DOHH2 (cell line): ENCODE data around the gene AUH.

ENCODE experiments used
- H3F3A ChIP-seq: fragments of 200-600 bp; sonication (generic), shearing (Covaris generic); 2 replicates; pipeline ENCODE4 v1.6.0; 2016; ENCODE audit warnings: antibody characterized with exemption, mild to moderate bottlenecking; ENCODE audit not compliant: control insufficient read depth, insufficient read depth
- H3K27ac ChIP-seq: fragments of 200-600 bp; sonication (generic); 2 replicates; pipeline ENCODE4 v1.5.1; 2014; ENCODE audit warnings: low read depth, mild to moderate bottlenecking, low read length, moderate library complexity
- H3K27me3 ChIP-seq: fragments of 200-600 bp; sonication (generic); 2 replicates; pipeline ENCODE4 v1.6.1; 2014; ENCODE audit warnings: mild to moderate bottlenecking, low read length, mixed read lengths; ENCODE audit not compliant: control insufficient read depth
- H3K36me3 ChIP-seq: fragments of 200-600 bp; sonication (generic); 2 replicates; pipeline ENCODE4 v1.6.1; 2014; ENCODE audit warnings: mild to moderate bottlenecking, low read length, moderate library complexity, mixed read lengths; ENCODE audit not compliant: control insufficient read depth
- H3K4me1 ChIP-seq: fragments of 200-600 bp; sonication (generic); 2 replicates; pipeline ENCODE4 v1.6.1; 2014; ENCODE audit warnings: mild to moderate bottlenecking, low read length, mixed read lengths; ENCODE audit not compliant: control insufficient read depth
- H3K4me2 ChIP-seq: fragments of 200-600 bp; sonication (generic); 2 replicates; pipeline ENCODE4 v1.6.0; 2014; ENCODE audit warnings: mild to moderate bottlenecking, low read length, moderate library complexity
- H3K4me3 ChIP-seq: fragments of 200-600 bp; sonication (generic); 2 replicates; pipeline ENCODE4 v1.5.1; 2014; ENCODE audit warnings: mild to moderate bottlenecking, low read length, mixed read lengths
- H3K79me2 ChIP-seq: fragments of 200-600 bp; sonication (generic); 2 replicates; pipeline ENCODE4 v1.6.1; 2014; ENCODE audit warnings: mild to moderate bottlenecking, low read length, mixed read lengths; ENCODE audit not compliant: control insufficient read depth
- H3K9me2 ChIP-seq: fragments of 200-600 bp; sonication (generic); replicated peaks from 2 replicates; pipeline ENCODE4 v1.6.1; 2014; ENCODE audit warnings: mild to moderate bottlenecking, low read length, mixed read lengths; ENCODE audit not compliant: control insufficient read depth
- H3K9me3 ChIP-seq: fragments of 200-600 bp; sonication (generic); 2 replicates; pipeline ENCODE4 v1.6.1; 2014; ENCODE audit warnings: antibody characterized with exemption, low read length, mixed read lengths; ENCODE audit not compliant: control insufficient read depth, insufficient read depth
- H4K20me1 ChIP-seq: fragments of 200-600 bp; sonication (generic); 2 replicates; pipeline ENCODE4 v1.6.0; 2014; ENCODE audit warnings: low read depth, mild to moderate bottlenecking, antibody characterized with exemption, low read length, moderate library complexity; ENCODE audit not compliant: control insufficient read depth, insufficient read depth
- CTCF ChIP-seq: fragments of 200-600 bp; sonication (generic); IDR thresholded peaks from one replicate; pipeline ENCODE4 v1.5.1; 2014; ENCODE audit warnings: antibody characterized with exemption, mild to moderate bottlenecking, low read depth, low read length; ENCODE audit not compliant: poor library complexity, severe bottlenecking
- EZH2phosphoT487 ChIP-seq: fragments of 200-600 bp; sonication (generic); IDR thresholded peaks from 2 replicates; pipeline ENCODE4 v1.6.1; 2017; ENCODE audit warnings: borderline replicate concordance, mild to moderate bottlenecking, antibody characterized with exemption, low read length, moderate library complexity, mixed read lengths

AUH gene

GRCh38 chr9:91177081-91177480, 184.6 kb downstream of the AUH start:
- Histone ChIP-seq H3K9me3 (no peaks in the 10 kb centered on the region), H3K79me2 (no peaks in the 10 kb centered on the region), H3K4me2 (no peak overlapping the region), H3K36me3 (no peaks in the 10 kb centered on the region), H4K20me1 (no peaks in the 10 kb centered on the region), H3K27me3 (0 out of 2 replicates have a peak, but pooled peaks cover 2% of the 10 kb centered on the region), H3F3A (no peaks in the 10 kb centered on the region), H3K9me2 (no peaks in the 10 kb centered on the region), H3K27ac (no peak overlapping the region), H3K4me1 (peaks cover 20% of the 10 kb centered on the region), H3K4me3 (no peak overlapping the region)
- no peak for TF ChIP-seq EZH2phosphoT487
- TF ChIP-seq CTCF, result no peak

DNA sequence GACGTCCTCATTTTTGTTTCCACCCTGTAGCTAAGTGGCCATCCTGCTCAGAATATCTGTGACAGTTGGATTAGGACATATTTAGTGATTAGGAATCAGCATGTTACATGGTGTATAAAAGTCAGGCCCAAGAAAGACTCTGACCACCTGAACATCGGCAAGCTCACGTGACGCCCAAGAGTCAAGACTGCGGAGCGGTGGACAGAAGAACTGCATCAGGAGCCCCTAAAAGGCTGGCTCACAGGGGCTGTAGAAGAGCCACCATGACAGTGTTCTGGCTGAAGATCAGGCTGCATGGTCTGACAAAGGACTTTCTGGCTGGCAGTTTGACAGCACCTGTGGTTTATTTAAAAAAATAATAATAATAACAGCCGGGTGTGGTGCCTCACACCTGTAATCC, 185.3 kb downstream of the AUH start:
- H3F3A ChIP-seq, result no peaks in the 10 kb centered on the region
- no peak overlapping the region for H3K27ac ChIP-seq
- no peaks in the 10 kb centered on the region for H3K79me2 ChIP-seq
- TF ChIP-seq EZH2phosphoT487 (no peak), CTCF (no peak)
- H3K9me3 ChIP-seq, result peaks cover 3% of the 10 kb centered on the region; the same call in 1 of the 2 replicates
- no peak overlapping the region for H3K4me3 ChIP-seq
- peaks cover 18% of the 10 kb centered on the region for H3K4me1 ChIP-seq
- H3K9me2 ChIP-seq, result no peaks in the 10 kb centered on the region
- no peak overlapping the region for H3K4me2 ChIP-seq
- H3K27me3 ChIP-seq, result 0 out of 2 replicates have a peak, but pooled peaks cover 2% of the 10 kb centered on the region
- H3K36me3 ChIP-seq, result no peaks in the 10 kb centered on the region
- H4K20me1 ChIP-seq, result no peaks in the 10 kb centered on the region

GRCh38 chr9:91174772-91175171, 186.9 kb downstream of the AUH start:
- no peak for TF ChIP-seq EZH2phosphoT487
- TF ChIP-seq CTCF, result no peak
- H4K20me1 ChIP-seq, result no peaks in the 10 kb centered on the region
- H3K36me3 ChIP-seq, result no peaks in the 10 kb centered on the region
- H3K4me1 ChIP-seq, result peaks cover 18% of the 10 kb centered on the region
- peaks cover 9% of the 10 kb centered on the region for H3K9me3 ChIP-seq
- H3K9me2 ChIP-seq, result no peaks in the 10 kb centered on the region
- H3K79me2 ChIP-seq, result no peaks in the 10 kb centered on the region
- H3K4me2 ChIP-seq, result peak overlapping the region; percentile 30
- 0 out of 2 replicates have a peak, but pooled peaks cover 2% of the 10 kb centered on the region for H3K27me3 ChIP-seq
- no peaks in the 10 kb centered on the region for H3F3A ChIP-seq
- H3K27ac ChIP-seq, result no peak overlapping the region; the same call in 1 of the 2 replicates
- H3K4me3 ChIP-seq, result peak overlapping the region; percentile 6

DNA sequence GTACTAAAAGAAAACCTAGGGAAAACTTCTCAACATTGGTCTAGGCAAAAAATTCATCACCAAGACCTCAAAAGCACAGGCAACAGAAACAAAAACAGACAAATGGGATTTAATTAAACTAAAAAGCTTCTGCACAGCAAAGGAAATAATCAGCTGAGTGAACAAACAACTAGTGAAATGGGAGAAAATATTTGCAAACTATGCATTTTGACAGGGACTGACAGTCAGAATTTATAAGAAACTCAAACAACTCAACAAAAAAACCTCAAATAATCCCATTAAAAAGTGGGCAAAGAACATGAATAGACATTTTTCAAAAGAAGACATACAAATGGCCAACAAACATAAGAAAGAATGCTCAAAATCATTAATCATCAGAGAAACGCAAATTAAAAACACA, 189.4 kb downstream of the AUH start:
- Histone ChIP-seq H3K27me3 (0 out of 2 replicates have a peak, but pooled peaks cover 2% of the 10 kb centered on the region), H3K4me3 (no peak overlapping the region), H3K9me2 (no peaks in the 10 kb centered on the region), H3K27ac (no peak overlapping the region), H3K4me2 (no peak overlapping the region), H3K4me1 (peaks cover 18% of the 10 kb centered on the region), H4K20me1 (no peaks in the 10 kb centered on the region), H3K9me3 (peaks cover 9% of the 10 kb centered on the region), H3F3A (no peaks in the 10 kb centered on the region), H3K79me2 (no peaks in the 10 kb centered on the region), H3K36me3 (no peaks in the 10 kb centered on the region)
- TF ChIP-seq EZH2phosphoT487 (no peak), CTCF (no peak)
